Mammary epithelial cell (primary cell): Measurements from ENCODE around the gene STARD3NL.

Source experiments
- EZH2 ChIP-seq: IDR thresholded peaks from 2 replicates; pipeline ENCODE4 v1.6.1; 2012; ENCODE audit warnings: low read length, inconsistent platforms, borderline replicate concordance
- TF ChIP-seq, protein P1 (sequence below), 2 donors: IDR thresholded peaks in 1 of 2; conservative IDR thresholded peaks in 1 of 2; 2 replicates each; pipeline ENCODE4 v1.5.1; 2011 to 2012; ENCODE audit warnings: inconsistent platforms in 2 of 2, low read length in 2 of 2, mild to moderate bottlenecking in 2 of 2, control low read depth in 1 of 2, low read depth in 1 of 2; ENCODE audit not compliant: insufficient read depth in 1 of 2; ENCODE audit errors: extremely low read depth in 1 of 2

GRCh38 chr7:38274486-38274885 lies 96.4 kb downstream of the STARD3NL start:
- TF ChIP-seq, protein P1, sequence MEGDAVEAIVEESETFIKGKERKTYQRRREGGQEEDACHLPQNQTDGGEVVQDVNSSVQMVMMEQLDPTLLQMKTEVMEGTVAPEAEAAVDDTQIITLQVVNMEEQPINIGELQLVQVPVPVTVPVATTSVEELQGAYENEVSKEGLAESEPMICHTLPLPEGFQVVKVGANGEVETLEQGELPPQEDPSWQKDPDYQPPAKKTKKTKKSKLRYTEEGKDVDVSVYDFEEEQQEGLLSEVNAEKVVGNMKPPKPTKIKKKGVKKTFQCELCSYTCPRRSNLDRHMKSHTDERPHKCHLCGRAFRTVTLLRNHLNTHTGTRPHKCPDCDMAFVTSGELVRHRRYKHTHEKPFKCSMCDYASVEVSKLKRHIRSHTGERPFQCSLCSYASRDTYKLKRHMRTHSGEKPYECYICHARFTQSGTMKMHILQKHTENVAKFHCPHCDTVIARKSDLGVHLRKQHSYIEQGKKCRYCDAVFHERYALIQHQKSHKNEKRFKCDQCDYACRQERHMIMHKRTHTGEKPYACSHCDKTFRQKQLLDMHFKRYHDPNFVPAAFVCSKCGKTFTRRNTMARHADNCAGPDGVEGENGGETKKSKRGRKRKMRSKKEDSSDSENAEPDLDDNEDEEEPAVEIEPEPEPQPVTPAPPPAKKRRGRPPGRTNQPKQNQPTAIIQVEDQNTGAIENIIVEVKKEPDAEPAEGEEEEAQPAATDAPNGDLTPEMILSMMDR (conservative IDR thresholded peaks at IDR 0.05 in 1 of 2, IDR thresholded peaks at IDR 0.05 in 1 of 2; ENCODE audit: extremely low read depth in 1 of 2, insufficient read depth in 1 of 2, low read depth in 1 of 2, low read length in 2 of 2): no peak
- no peak for TF ChIP-seq EZH2
